ENCODE results near the gene GOPC.

GOPC gene

DNA sequence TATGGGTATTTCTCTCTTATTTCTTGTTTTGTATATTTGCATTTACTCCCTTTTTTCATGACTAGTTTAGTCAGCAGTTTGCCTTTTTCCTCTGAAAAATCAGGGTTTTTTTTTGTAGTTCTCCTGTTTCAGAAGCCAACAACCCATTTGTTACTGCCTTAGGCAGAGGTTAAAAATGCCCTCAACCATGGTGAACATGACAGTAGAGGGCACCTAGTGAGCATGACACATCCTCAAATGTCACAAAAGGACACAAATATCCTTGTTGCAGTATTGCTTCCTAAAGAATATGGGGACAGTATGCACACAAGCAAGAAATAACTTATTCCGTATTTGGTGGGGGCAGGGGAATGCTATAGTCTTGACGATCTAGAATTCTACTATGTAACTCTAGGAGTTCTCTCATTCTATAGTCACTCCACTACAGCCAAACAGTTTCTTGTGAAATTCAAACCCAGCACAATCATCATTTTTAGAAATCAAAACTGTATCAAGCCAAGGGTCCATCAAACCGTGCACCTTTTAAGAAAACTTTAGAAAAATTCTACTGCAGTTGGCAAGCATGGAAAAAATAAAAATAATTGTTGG is 47.0 kb downstream of the GOPC start:
- Histone ChIP-seq H3K36me3 (ENCODE audit: control insufficient read depth, low read length) (no peaks in the 10 kb centered on the region), H4K20me1 (ENCODE audit: control insufficient read depth, insufficient read depth, low read depth, low read length) (no peaks in the 10 kb centered on the region), H3K79me2 (ENCODE audit: control insufficient read depth, low read length) (no peaks in the 10 kb centered on the region), H3K4me1 (ENCODE audit: control insufficient read depth, low read length) (no peaks in the 10 kb centered on the region), H3K27me3 (ENCODE audit: control insufficient read depth, low read length) (peaks cover 10% of the 10 kb centered on the region), H3K9me3 (ENCODE audit: control insufficient read depth, insufficient read depth, low read length) (no peaks in the 10 kb centered on the region), H3F3A (ENCODE audit: control insufficient read depth, insufficient read depth) (no peaks in the 10 kb centered on the region), H3K27ac (ENCODE audit: low read depth, low read length) (no peak overlapping the region), H3K9me2 (replicated peaks; ENCODE audit: control insufficient read depth, low read length) (no peaks in the 10 kb centered on the region), H3K4me3 (ENCODE audit: low read length) (no peak overlapping the region), H3K4me2 (ENCODE audit: low read length) (no peak overlapping the region)
- TF ChIP-seq, protein P1, sequence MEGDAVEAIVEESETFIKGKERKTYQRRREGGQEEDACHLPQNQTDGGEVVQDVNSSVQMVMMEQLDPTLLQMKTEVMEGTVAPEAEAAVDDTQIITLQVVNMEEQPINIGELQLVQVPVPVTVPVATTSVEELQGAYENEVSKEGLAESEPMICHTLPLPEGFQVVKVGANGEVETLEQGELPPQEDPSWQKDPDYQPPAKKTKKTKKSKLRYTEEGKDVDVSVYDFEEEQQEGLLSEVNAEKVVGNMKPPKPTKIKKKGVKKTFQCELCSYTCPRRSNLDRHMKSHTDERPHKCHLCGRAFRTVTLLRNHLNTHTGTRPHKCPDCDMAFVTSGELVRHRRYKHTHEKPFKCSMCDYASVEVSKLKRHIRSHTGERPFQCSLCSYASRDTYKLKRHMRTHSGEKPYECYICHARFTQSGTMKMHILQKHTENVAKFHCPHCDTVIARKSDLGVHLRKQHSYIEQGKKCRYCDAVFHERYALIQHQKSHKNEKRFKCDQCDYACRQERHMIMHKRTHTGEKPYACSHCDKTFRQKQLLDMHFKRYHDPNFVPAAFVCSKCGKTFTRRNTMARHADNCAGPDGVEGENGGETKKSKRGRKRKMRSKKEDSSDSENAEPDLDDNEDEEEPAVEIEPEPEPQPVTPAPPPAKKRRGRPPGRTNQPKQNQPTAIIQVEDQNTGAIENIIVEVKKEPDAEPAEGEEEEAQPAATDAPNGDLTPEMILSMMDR (IDR thresholded peaks at IDR 0.05; ENCODE audit: low read depth, low read length, poor library complexity, severe bottlenecking): no peak
- no peak for TF ChIP-seq EZH2phosphoT487 (IDR thresholded peaks at IDR 0.05; ENCODE audit: borderline replicate concordance, low read length)

GRCh38 chr6:117553142-117553541 is 49.2 kb downstream of the GOPC start:
- Histone ChIP-seq H3K36me3 (ENCODE audit: control insufficient read depth, low read length) (no peaks in the 10 kb centered on the region), H3K79me2 (ENCODE audit: control insufficient read depth, low read length) (no peaks in the 10 kb centered on the region), H3K27ac (ENCODE audit: low read depth, low read length) (no peak overlapping the region), H3K27me3 (ENCODE audit: control insufficient read depth, low read length) (peaks cover 10% of the 10 kb centered on the region), H3K9me2 (replicated peaks; ENCODE audit: control insufficient read depth, low read length) (no peaks in the 10 kb centered on the region), H3K9me3 (ENCODE audit: control insufficient read depth, insufficient read depth, low read length) (no peaks in the 10 kb centered on the region), H3K4me3 (ENCODE audit: low read length) (no peak overlapping the region), H4K20me1 (ENCODE audit: control insufficient read depth, insufficient read depth, low read depth, low read length) (no peaks in the 10 kb centered on the region), H3F3A (ENCODE audit: control insufficient read depth, insufficient read depth) (no peaks in the 10 kb centered on the region), H3K4me2 (ENCODE audit: low read length) (no peak overlapping the region), H3K4me1 (ENCODE audit: control insufficient read depth, low read length) (no peaks in the 10 kb centered on the region)
- TF ChIP-seq, protein P1 (IDR thresholded peaks at IDR 0.05; ENCODE audit: low read depth, low read length, poor library complexity, severe bottlenecking): no peak
- no peak for TF ChIP-seq EZH2phosphoT487 (IDR thresholded peaks at IDR 0.05; ENCODE audit: borderline replicate concordance, low read length)

DNA sequence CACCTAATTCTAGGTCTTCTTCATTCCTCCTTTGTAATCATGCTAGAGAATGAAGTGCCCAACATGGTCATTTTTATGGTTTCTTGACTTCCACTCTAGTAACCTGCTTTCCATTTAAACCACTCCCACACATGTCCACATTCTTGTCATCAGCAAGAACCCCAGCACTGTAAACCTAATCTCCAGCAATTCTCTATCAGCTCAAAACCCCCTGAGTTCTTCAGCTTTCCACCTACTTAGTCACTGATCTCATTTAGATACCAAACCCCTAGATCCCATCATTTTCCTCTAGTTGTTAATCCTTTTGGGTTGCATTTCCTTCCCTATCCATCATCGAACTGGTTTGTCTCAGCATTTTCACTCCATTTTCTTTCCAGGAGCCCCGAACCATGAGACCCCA is 49.7 kb downstream of the GOPC start:
- no peaks in the 10 kb centered on the region for H3K4me1 ChIP-seq (ENCODE audit: control insufficient read depth, low read length)

More for the DNA sequence above, 49.7 kb downstream of the GOPC start:
- Histone ChIP-seq H3K4me3 (ENCODE audit: low read length) (no peak overlapping the region), H3K27me3 (ENCODE audit: control insufficient read depth, low read length) (peaks cover 10% of the 10 kb centered on the region), H3K4me2 (ENCODE audit: low read length) (no peak overlapping the region), H3K9me2 (replicated peaks; ENCODE audit: control insufficient read depth, low read length) (no peaks in the 10 kb centered on the region), H3F3A (ENCODE audit: control insufficient read depth, insufficient read depth) (no peaks in the 10 kb centered on the region), H3K79me2 (ENCODE audit: control insufficient read depth, low read length) (no peaks in the 10 kb centered on the region), H4K20me1 (ENCODE audit: control insufficient read depth, insufficient read depth, low read depth, low read length) (no peaks in the 10 kb centered on the region), H3K9me3 (ENCODE audit: control insufficient read depth, insufficient read depth, low read length) (no peaks in the 10 kb centered on the region), H3K36me3 (ENCODE audit: control insufficient read depth, low read length) (no peaks in the 10 kb centered on the region), H3K27ac (ENCODE audit: low read depth, low read length) (no peak overlapping the region)
- TF ChIP-seq EZH2phosphoT487 (IDR thresholded peaks at IDR 0.05; ENCODE audit: borderline replicate concordance, low read length): no peak
- TF ChIP-seq, protein P1 (IDR thresholded peaks at IDR 0.05; ENCODE audit: low read depth, low read length, poor library complexity, severe bottlenecking): no peak
